Measurements from ENCODE around the gene BAZ1A. TPM values are rescaled to one million over a fixed set of nuclear protein-coding genes. Genes with fewer than 3 reads are reported as not detected.
A peak's percentile ranks its signal among the peaks of the same experiment; 100 is the strongest.

The BAZ1A gene
- total and polyA plus RNA-seq, 2 donors (not counting 1 experiment from before 2014, with no cell fraction given) = 18.8 to 36.8 TPM

GRCh38 chr14:34872822-34873588 is 2.2 kb downstream of the BAZ1A start:
- Mint-ChIP-seq H3K4me1 (peaks cover 52% of the 10 kb centered on the region), H3K27me3 (no peaks in the 10 kb centered on the region), H3K9me3 (ENCODE audit: insufficient read depth) (no peaks in the 10 kb centered on the region), H3K27ac (peak overlapping the region; percentile 100), H3K4me3 (peak overlapping the region; percentile 93)
- ATAC-seq (ENCODE audit: low read depth) (peak; percentile 4), DNase-seq (no peak)
- Histone ChIP-seq H3K27ac (ENCODE audit: low read length in 2 of 2) (peak overlapping the region; percentile 100), H3K36me3 (replicated peaks in 1 of 2; ENCODE audit: control extremely low read depth in 1 of 2, control insufficient read depth in 1 of 2, extremely low read depth in 1 of 2, insufficient read depth in 2 of 2, low read length in 1 of 2) (peaks cover 0 to 4% of the 10 kb centered on the region in 2 experiments), H4K20me1 (ENCODE audit: control insufficient read depth, insufficient read depth, low read length, poor library complexity, severe bottlenecking) (peaks cover 26% of the 10 kb centered on the region), H3K9me3 (ENCODE audit: control extremely low read depth in 1 of 3, control insufficient read depth in 2 of 3, insufficient read depth in 1 of 3, low read length in 2 of 3) (no peaks in the 10 kb centered on the region), H3K4me1 (ENCODE audit: control insufficient read depth in 2 of 2, insufficient read depth in 2 of 2, low read length in 2 of 2) (peaks cover 18% of the 10 kb centered on the region in 2 donors), H2AFZ (ENCODE audit: insufficient read depth, low read depth, low read length, poor library complexity, severe bottlenecking) (peak overlapping the region; percentile 67), H3K9ac (ENCODE audit: low read length) (peak overlapping the region; percentile 100), H3K4me3 (ENCODE audit: control extremely low read depth in 1 of 5, extremely low read depth in 1 of 5, insufficient read depth in 1 of 5, low read depth in 2 of 5, low read length in 4 of 5) (peak overlapping the region; percentile 89 to 99 (median 95)), H3K4me2 (replicated peaks; ENCODE audit: low read depth, low read length, poor library complexity, severe bottlenecking) (peak overlapping the region; percentile 76), H3K79me2 (ENCODE audit: control insufficient read depth, insufficient read depth, low read length) (peaks cover 60% of the 10 kb centered on the region), H3K27me3 (replicated peaks in 1 of 4; ENCODE audit: control extremely low read depth in 1 of 4, control insufficient read depth in 3 of 4, insufficient read depth in 4 of 4, low read length in 3 of 4) (no peaks in the 10 kb centered on the region)
- TF ChIP-seq, protein P1, sequence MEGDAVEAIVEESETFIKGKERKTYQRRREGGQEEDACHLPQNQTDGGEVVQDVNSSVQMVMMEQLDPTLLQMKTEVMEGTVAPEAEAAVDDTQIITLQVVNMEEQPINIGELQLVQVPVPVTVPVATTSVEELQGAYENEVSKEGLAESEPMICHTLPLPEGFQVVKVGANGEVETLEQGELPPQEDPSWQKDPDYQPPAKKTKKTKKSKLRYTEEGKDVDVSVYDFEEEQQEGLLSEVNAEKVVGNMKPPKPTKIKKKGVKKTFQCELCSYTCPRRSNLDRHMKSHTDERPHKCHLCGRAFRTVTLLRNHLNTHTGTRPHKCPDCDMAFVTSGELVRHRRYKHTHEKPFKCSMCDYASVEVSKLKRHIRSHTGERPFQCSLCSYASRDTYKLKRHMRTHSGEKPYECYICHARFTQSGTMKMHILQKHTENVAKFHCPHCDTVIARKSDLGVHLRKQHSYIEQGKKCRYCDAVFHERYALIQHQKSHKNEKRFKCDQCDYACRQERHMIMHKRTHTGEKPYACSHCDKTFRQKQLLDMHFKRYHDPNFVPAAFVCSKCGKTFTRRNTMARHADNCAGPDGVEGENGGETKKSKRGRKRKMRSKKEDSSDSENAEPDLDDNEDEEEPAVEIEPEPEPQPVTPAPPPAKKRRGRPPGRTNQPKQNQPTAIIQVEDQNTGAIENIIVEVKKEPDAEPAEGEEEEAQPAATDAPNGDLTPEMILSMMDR (IDR thresholded peaks at IDR 0.05) = no peak
- TF ChIP-seq EZH2 (IDR thresholded peaks at IDR 0.05; ENCODE audit: borderline replicate concordance, insufficient read depth, low read depth, low read length, poor library complexity, severe bottlenecking) = no peak
- ChIA-PET CTCF (interaction anchor here (0.6 kb wide), 2 partner anchors 92 to 953 kb away, joined by 3 read pairs; partner anchors contain the start of gene BRMS1L), POLR2A (interaction anchor here (0.6 to 2.5 kb wide), 8 partner anchors 26 to 531 kb away, joined by 3 to 11 read pairs (median 4); partner anchors contain the start of genes CFL2, FAM177A1, NFKBIA and SRP54)
- intact Hi-C loops (cut with micrococcal nuclease) = loop anchor here (1.0 to 10.0 kb wide), 8 partner anchors 41 to 952 kb away; partner anchors contain the start of genes BRMS1L, FAM177A1, PPP2R3C and SNX6
- 0% methylated on average over 5 of the region's 19 CpGs for WGBS (ENCODE audit: insufficient coverage)

DNA sequence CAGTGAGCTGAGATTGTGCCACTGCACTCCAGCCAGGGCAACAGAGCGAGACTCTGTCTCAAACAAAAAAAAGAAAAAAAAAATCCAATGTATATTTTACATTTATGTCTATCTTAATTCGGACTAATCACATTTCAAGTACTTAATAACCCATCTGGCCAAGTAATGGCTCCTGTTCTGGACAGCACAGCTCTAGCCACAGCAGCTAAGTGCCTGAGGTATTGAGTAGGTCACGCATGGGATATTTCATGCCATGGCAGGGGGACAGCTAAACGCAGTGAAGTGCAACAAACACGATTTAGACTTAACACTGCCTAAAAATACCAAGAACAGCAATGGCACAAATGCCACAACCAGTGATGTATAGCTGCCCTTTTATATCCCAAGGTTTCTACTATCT is 8.0 kb downstream of the BAZ1A start:
- ATAC-seq (ENCODE audit: low read depth) (no peak), DNase-seq (no peak)
- Mint-ChIP-seq H3K4me3 (no peak overlapping the region), H3K9me3 (ENCODE audit: insufficient read depth) (no peaks in the 10 kb centered on the region), H3K4me1 (peaks cover 43% of the 10 kb centered on the region), H3K27ac (peak overlapping the region; percentile 41), H3K27me3 (no peaks in the 10 kb centered on the region)
- Histone ChIP-seq H3K4me2 (replicated peaks; ENCODE audit: low read depth, low read length, poor library complexity, severe bottlenecking) (no peak overlapping the region), H3K36me3 (replicated peaks in 1 of 2; ENCODE audit: control extremely low read depth in 1 of 2, control insufficient read depth in 1 of 2, extremely low read depth in 1 of 2, insufficient read depth in 2 of 2, low read length in 1 of 2) (peaks cover 0 to 6% of the 10 kb centered on the region in 2 experiments), H3K9me3 (ENCODE audit: control extremely low read depth in 1 of 3, control insufficient read depth in 2 of 3, insufficient read depth in 1 of 3, low read length in 2 of 3) (no peaks in the 10 kb centered on the region), H4K20me1 (ENCODE audit: control insufficient read depth, insufficient read depth, low read length, poor library complexity, severe bottlenecking) (peaks cover 59% of the 10 kb centered on the region), H3K27me3 (replicated peaks in 1 of 4; ENCODE audit: control extremely low read depth in 1 of 4, control insufficient read depth in 3 of 4, insufficient read depth in 4 of 4, low read length in 3 of 4) (no peaks in the 10 kb centered on the region), H3K27ac (ENCODE audit: low read length in 2 of 2) (no peak overlapping the region), H2AFZ (ENCODE audit: insufficient read depth, low read depth, low read length, poor library complexity, severe bottlenecking) (no peak overlapping the region), H3K4me1 (ENCODE audit: control insufficient read depth in 2 of 2, insufficient read depth in 2 of 2, low read length in 2 of 2) (peaks cover 10 to 13% of the 10 kb centered on the region in 2 donors), H3K4me3 (ENCODE audit: control extremely low read depth in 1 of 5, extremely low read depth in 1 of 5, insufficient read depth in 1 of 5, low read depth in 2 of 5, low read length in 4 of 5) (no peak overlapping the region), H3K79me2 (ENCODE audit: control insufficient read depth, insufficient read depth, low read length) (peaks cover 94% of the 10 kb centered on the region), H3K9ac (ENCODE audit: low read length) (no peak overlapping the region)
- TF ChIP-seq, protein P1 (IDR thresholded peaks at IDR 0.05) = no peak
- POLR2A ChIA-PET = no interaction called here
- intact Hi-C loops (cut with micrococcal nuclease) = no loop called here
- CTCF ChIA-PET = interaction anchor here (1.0 kb wide), 1 partner anchor 195 kb away, joined by 3 read pairs; no protein-coding TSS in a partner anchor
- 67% methylated on average over 3 of the region's 5 CpGs for WGBS (ENCODE audit: insufficient coverage)
